Stimulated activated CD8-positive, alpha-beta memory T cell treated with anti-CD3 and anti-CD28 coated beads, Interleukin-15, amount 100 ng/mL, for 24 hours (primary cell): Measurements from ENCODE around the gene BTNL3.

ENCODE experiments used
- DNase-seq: peaks from one replicate; pipeline ENCODE4 v3.0.0-alpha.2; 2020; ENCODE audit warnings: low read depth

The BTNL3 gene

GRCh38 chr5:181047921-181048320, 59.3 kb downstream of the BTNL3 start:
- DNase-seq = no peak

- DNase-seq = no peak
Observed at GRCh38 chr5:181050016-181050415, 61.4 kb downstream of the BTNL3 start.

- no peak for DNase-seq
Observed at GRCh38 chr5:181051841-181052671, 63.4 kb downstream of the BTNL3 start.

- no peak for DNase-seq
Observed at GRCh38 chr5:181052672-181053487, 64.2 kb downstream of the BTNL3 start.

- no peak for DNase-seq
Observed at GRCh38 chr5:181053488-181054121, 65.0 kb downstream of the BTNL3 start.

- no peak for DNase-seq
Observed at GRCh38 chr5:181054138-181054537, 65.5 kb downstream of the BTNL3 start.

GRCh38 chr5:181054871-181055459, 66.3 kb downstream of the BTNL3 start:
- DNase-seq = no peak
